NCI-H187 (cell line): ENCODE measurements around the gene NIM1K.
"Not testable (repeated sequence)": the region's sequence is repeated elsewhere in the genome, so short reads cannot be mapped to it uniquely, and the experiment has no call there.

Experiments
- DNase-seq, 2 experiments: peaks; one replicate each; lab custom pipeline; 2025; lab: John Stamatoyannopoulos, UW

Gene NIM1K

DNA sequence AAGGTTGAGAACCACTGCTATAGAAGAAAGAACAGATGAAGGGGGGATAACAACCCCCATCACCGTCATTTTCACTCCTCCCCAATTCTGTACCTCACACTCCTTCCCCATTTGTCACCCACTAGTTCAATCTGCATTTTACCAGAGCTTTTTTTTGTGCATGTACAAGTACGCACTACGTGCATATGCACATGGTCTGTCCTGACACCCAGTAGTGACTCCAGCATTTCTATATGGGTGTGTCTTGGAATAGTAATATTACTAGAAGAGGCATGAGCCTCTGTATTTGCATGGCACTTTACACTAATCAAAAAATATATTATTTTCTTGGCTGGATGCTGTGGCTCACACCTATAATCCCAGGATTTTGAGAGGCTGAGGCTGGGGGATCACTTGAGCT lies 38.7 kb downstream of the NIM1K start:
- no peak for DNase-seq

DNA sequence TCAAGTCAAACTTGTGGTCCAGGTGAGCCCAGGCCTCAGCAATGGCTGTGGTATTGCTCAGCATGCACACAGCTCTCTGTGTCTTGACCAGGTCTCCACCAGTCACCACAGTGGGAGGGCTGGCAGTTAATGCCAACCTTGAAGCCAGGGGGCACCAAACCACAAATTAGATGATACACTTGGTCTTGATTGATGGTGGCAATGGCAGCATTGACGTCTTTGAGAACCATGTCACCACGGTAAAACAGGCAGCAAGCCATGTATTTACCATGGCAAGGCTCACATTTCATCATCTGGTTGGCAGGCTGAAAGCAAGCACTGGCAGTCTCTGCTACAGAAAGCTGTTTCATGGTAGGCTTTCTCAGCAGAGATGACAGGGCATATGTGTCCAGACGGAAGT lies 40.0 kb downstream of the NIM1K start:
- DNase-seq = no peak

DNA sequence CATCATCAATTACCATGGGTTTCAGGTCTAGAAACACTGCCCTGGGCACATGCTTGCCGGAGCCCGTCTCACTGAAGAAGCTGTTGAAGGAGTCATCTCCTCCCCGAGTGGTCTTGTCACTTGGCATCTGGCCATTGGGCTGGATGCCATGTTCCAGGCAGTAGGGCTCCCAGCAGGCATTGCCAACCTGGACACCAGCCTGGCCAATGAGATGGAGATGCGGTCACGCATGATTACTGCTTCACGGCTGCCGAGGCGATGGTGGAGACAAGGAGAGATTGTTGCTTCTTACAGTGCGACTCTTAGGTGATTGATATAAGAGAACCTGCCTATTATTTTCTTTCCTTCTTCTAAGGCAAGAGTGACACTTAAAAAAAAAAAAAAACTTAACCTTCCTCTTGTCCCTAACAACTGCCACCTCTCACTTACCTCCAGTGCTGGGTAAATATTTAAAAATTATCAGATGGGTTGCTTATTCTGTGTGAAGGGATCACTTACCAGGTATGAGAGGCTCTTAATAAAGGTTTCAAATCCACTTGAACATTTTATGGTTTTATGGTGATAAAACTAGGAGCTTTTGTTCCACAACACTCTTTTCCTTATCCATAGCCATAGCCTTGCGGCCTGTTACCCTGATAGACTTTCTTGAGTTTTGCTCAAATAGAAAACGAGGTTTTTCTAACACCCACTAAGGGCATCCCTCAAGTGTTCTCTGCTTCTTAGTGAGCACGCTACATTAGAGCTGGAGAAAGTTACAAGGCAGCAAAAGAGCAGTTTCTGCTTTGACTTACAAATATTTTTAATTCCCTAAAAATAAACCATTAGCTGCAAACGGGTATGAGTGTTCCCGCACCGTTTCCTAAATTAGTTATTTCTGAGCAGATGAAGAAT lies 41.2 kb downstream of the NIM1K start:
- DNase-seq = peak; percentile 82

DNA sequence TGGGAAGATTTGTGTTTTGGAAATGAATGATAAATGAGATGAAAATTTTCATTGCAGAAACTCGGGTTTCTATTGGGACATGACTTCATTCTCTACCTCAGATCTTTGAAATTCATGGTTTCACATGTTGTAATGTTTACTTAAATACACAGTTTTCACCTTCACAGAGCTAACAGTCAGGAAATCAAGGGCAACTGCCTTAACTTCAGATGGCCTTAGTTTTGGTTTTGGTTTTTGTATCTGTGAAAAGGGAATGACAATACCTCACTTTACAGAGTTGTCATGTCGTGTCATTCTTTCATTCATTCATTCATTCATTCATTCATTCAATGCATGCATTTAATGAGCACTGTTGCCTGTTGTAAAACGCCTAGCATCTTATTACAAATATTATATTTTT lies 41.9 kb downstream of the NIM1K start:
- no peak for DNase-seq

DNA sequence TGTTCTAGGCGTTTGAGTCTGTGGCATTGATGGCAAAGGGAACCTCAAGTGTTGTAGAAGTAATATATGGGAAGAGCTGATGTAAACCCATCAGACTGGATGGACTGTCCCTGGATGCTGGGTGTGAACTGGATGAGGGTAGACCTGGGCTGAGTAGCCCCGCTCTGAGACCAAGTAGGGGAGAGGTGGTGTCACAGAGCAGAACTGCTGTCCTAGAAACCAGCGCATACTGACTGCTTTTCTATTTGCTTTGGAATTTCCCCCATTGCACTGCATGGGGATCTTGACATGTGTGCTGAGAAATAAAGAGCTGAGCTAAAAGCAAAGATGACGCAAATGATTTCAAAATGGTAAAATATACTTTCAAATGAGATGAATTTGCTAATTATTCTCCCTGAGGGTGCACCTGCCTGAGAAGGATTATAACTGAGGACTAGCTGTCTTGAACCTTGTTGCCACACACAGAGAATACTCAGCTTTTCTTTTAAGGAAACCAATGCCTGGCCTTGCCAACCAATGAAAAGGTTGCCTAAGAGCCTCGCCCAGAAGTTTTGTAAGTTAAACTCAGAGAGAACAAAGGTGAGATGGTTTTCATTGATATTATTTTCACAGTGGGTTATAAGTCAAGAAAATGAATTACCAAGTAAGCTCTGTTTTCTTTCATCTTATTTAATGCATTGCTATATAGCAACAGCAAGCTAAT lies 44.8 kb downstream of the NIM1K start:
- DNase-seq = no peak

DNA sequence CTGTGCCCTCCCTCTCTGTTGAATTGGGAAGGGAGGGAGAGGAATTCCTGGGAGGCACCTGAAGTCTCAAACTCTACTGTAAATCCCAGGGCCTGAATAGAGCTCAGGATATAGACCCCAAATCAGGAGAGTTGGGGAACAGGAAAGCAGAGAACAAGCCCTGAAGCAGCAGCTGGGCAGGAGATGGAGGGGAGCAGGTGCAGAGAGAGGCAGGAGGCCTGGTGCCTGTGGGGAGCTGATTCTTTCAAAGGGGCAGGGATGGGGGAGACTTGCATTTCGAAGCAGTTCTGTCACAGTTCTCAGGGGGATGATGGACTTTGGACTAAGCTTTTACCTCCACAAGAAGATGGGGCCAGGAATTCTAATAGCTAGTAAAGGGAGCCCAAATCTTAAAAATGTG lies 50.2 kb downstream of the NIM1K start:
- DNase-seq = no peak

DNA sequence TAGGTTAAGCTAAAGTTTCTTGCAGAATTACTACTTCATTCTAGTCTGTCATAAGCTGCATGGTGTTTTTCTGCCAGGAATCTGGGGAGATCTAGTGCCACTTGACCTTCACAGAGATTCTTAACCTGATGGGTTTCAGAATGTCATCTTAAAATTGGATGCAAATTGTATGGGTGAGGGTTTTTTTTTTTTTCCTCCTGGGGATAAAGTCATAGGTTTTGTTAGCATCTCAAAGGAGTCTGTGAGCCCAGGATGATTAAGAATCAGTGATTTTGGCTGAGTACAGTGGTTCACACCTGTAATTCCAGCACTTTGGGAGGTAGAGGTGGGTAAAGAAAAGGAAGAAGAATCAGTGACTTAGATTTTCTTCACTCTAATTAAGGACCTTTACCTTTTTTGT lies 51.2 kb downstream of the NIM1K start:
- no peak for DNase-seq

DNA sequence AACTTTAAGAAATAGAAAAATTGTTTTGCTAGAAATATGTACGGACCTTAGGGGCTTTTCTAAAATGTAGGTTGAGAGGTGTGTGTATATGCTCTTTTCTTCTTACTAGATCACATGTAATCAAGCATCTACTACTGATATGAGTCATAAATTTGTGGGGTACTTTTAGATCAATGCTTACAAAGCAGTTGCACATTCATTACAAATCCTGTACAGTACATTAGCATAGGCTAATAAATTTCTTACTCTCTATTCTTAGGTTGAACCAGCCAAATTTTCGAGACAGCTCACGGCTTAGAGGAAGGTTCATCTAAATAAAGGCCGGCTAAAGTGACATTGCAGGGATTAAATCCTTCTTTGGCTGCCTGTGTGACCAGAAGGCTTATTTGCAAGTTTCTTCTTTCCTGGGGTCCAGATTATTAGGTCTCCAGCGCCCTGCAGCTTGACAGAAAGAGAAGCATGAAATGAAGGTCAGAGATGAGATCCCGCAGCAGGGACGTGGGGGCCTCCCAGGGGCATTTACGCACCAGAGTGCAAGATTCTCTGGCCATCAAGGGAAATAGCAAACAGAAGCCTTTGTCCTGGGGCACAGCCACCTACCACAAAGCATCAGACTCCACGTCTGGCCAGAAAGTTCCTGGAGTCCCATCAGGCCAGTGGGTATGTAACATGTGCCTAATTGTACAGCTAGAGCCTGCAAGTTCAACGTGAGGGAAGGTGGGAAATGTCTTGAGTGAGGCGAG lies 53.0 kb downstream of the NIM1K start:
- DNase-seq = no peak

DNA sequence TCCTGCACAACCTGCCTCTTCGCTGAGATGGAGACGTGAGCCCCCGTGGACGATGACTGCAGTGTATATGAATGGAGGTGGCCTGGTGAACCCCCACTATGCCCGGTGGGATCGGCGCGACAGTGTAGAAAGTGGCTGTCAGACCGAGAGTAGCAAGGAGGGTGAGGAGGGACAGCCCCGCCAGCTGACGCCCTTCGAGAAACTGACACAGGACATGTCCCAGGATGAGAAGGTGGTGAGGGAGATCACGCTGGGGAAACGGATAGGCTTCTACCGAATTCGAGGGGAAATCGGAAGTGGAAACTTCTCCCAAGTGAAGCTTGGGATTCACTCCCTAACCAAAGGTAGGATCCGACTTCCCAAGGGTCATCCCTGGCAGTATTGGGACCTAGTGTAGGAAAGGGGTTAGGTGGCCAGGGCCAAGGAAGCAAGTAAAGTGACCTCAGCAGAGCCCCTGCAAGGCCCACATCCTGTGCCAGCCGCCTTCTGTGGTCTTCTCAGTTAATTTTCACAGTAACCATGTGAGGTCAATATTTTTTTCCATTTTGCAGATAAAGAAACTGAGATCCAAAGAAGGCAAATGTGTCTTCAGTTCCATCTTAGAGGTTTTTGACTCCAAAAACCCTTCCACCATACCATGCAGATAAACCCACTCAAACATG lies 53.8 kb downstream of the NIM1K start:
- no peak for DNase-seq

DNA sequence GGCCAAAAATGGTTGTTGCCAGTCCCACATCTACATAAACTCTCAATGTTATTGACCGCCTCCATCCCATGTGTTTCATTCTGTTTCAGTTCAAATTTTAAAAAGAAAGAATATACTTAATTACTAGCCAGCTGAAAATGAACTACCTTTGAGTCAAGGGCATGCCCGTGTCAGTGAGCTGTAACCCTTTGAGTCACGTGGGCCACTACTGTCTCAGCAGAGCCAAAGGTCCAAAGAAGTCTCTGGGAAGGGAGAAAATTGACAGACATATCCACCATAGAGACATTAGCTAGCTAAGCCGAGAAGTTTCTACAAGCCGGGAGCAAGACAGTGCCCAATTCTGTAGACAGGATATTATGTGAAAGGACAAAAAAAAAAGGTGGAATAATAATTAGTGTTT lies 59.7 kb downstream of the NIM1K start:
- DNase-seq = no peak

DNA sequence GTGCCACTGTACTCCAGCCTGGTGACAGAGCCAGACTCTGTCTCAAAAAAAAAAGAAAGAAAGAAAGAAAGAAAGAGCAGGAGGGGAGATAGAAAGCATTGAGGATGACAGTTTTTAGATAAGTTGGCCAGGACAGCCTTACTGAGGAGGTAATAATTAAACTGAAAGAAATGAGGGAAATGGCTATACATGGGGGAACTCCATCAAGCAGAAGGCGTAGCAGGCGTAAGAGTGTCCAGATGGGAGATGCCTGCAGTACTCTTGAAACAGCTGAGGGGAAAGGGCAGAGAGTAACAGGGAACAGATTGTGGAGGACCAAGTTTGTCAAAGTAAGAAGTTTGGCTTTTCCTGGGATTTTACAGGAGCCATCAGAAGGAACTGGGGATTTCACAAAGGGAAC lies 63.7 kb downstream of the NIM1K start:
- no peak for DNase-seq

DNA sequence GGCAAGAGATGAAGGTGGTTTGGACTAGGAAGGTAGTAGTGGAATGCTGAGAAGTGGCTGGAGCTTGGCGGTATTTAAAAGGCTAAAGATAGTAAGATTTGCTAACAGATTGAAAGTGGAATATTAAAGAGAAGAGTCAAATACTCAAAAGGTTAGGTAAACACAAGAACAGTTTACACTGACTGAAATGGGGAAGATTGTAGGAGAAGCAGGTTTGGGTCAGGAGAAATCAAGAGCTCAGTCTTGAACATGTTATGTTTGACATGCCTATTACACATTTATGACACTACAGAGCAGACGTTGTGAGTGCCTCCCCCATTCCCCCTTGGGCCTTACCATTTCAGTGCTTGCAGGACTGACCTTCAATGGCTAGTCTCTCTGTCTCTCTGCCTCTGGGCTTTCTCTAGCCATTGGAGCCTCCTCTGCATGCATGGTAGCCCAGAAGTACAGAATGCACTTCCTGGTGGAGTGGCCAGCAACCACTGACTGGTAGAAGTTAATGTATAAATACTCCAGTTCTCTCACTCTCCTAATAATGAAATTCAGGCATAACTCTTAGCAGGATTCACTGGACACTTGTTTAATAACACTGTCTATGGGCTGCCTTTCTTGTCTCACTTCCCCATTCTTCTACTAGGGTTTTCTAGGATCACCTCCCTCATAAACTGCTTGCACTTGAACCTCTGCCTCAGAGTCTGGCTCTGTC lies 64.4 kb downstream of the NIM1K start:
- no peak for DNase-seq

DNA sequence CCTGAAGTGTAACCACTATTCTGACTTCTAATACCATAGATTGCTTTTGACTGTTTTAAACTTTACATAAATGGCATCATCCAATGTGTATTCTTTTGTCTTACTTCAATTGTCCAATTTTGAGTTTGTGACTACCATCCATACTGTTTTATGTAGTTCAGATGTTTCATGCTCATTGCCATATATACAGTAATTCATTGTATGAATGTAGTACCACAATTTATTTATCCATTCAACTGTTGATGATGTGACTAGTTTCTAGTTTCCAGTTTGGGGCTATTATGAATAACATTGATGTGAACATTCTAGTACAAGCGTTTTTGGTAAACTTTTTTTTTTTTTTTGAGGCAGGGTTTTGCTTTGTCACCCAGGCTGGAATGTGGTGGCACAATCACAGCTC lies 66.1 kb downstream of the NIM1K start:
- no peak for DNase-seq

DNA sequence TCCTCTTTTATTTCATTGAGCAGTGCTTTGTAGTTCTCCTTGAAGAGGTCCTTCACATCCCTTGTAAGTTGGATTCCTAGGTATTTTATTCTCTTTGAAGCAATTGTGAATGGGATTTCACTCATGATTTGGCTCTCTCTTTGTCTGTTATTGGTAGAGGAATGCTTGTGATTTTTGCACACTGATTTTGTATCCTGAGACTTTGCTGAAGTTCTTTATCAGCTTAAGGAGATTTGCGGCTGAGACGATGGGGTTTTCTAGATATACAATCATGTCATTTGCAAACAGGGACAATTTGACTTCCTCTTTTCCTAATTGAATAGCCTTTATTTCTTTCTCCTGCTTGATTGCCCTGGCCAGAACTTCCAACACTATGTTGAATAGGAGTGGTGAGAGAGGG lies 70.2 kb downstream of the NIM1K start:
- not testable (repeated sequence) for DNase-seq

DNA sequence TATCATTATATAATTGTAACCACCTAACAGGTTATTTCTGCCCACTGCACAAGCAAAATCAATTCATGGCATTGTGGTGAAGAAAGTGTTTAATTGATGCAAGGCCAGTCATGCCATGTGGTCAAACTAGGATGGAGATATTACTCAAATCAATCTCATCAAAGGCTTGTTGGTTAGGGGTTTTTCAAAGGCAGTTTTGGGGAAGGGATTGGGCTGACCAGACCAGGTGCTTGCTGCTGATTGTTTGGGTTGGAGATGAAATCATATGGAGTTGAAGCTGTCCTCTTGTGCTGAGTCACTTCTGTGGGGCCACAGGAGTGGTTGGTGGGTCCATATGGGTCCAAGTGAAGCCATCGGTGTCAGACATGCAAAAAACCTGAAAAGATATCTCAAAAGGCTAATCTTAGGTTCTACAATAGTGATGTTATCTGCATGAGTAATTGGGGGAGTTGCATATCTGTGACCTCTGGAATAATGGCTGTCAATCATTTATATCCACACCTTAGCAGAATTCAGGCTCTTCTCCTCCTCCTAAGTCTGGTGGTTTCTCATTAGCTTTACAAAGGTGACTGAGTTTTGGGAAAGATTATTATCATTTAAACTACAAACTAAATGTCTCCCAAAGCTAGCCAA lies 76.3 kb downstream of the NIM1K start:
- no peak for DNase-seq

DNA sequence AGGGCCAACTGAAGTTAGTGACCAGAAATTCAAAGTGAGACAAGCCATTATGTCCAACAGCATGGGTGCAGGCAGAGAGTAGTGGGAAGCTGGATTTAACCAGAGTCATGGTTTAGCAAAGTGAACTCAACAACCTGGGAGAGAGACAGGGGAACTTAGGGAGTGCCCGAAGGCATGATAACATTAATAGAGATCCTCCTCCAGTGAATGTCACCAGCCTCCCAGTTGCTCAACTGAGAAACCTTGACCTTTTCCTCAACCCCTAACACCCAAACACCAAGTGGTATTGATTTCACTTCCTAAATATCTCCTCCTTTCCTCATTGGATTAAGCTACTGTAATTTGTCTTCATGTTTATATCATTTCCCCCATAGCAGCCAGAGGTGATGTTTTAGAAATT lies 78.6 kb downstream of the NIM1K start:
- no peak for DNase-seq

DNA sequence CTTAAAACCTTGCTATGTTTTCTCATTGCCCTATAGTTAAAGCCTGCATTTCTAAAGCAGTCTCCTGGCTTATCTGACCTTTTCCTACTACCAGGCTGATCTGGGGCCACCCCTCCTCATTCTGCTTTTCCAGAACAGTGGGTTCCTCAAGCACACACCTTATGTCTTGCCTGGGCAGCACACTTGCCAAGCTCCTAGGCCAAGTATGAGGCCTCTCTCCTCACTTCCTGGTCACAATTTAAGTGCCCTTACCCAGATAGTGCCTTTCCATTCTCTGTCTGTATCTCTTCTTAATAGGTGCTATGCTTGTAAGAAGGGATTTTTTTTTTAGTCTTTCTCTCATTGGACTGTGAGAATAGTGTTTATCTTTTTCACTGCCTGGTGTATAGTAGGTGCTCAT lies 81.5 kb downstream of the NIM1K start:
- no peak for DNase-seq

DNA sequence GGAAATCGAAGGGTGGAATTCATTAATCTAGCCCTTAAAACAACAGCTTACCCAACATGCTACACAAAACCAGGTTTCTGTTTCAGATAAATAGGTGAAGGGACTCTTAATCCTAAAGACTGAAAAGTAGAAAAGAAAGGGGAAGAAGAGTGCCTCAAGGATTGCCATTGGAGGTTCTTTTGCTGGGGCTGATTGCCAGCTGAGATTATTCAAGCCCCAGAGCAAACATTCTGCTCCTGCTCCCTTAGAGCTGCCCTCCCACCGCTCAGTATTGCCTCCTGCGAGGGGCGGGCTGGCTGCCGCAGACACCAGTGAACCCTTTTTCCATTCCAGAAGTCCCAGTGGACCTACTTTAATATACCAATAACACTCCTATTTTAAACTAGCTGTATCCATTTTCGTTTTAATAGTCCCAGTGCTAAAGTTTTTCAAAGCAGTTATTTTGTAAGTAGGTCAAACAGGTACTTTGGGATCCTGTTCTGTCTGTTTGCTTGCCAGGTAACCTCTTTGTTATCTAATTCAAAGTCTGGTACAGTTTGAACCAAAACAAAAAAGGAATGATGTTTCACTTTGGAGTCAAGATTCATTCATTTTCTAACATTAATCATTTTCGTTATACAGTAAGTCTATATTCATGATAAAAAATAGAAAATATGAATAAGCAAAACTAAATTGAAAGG lies 82.5 kb downstream of the NIM1K start:
- DNase-seq = no peak

DNA sequence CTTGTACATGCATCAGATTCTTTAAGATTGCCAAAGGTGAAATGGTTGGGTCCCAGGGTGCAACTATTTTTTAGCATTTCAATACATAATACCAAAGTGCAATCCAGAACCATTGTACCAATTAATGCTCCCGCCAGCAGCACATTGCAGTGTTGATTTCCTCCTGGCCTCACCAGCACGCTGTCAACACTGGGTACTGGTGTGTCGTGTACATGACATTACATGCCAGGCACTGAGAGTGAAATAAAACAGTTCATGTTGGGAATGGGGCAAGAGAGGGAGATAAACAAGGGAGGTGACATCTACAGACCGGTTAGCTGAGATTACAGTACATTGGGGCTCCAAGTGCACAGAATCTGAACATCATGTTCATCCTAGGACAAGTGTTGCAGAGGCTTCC lies 83.4 kb downstream of the NIM1K start:
- DNase-seq = no peak

DNA sequence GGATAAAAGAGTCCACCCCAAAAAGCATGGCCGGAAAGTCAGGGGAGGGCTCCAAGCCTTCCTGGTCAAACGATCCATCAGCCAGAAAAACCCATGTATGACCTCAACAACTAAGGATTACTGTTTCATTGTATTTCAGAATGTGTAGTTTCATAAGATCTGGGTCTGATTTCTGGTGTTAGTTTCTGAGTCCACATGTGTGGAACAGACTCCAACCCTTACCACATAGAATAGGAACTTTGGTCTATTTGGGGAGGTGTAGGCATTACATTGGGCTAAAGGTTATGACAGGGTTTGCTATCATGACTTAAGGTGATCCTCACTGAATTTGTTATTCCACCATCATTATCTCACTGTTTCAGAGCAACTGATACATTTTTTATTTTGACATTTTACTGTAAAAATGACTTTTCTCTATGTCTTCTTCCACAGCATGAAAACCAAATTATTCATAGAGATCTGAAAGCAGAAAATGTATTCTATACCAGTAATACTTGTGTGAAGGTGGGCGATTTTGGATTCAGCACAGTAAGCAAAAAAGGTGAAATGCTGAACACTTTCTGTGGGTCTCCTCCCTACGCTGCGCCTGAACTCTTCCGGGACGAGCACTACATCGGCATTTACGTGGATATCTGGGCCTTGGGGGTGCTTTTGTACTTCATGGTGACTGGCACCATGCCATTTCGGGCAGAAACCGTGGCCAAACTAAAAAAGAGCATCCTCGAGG lies 87.7 kb downstream of the NIM1K start:
- no peak for DNase-seq
